T1000 (cell line): ENCODE data around the gene ST8SIA2.
A peak's percentile ranks its signal among the peaks of the same experiment; 100 is the strongest.

Experiments
- DNase-seq: peaks from one replicate; lab custom pipeline; 2025; ENCODE audit warnings: mixed read lengths; lab: John Stamatoyannopoulos, UW

ST8SIA2 gene

GRCh38 chr15:92399271-92399950 lies 5.7 kb downstream of the ST8SIA2 start:
- no peak for DNase-seq

- DNase-seq = no peak
Measured at GRCh38 chr15:92400573-92400972, 6.9 kb downstream of the ST8SIA2 start.

- no peak for DNase-seq
Measured at GRCh38 chr15:92400980-92401787, 7.5 kb downstream of the ST8SIA2 start.

- no peak for DNase-seq
Measured at GRCh38 chr15:92402751-92403150, 9.1 kb downstream of the ST8SIA2 start.

GRCh38 chr15:92405942-92406341 lies 12.3 kb downstream of the ST8SIA2 start:
- DNase-seq = no peak

GRCh38 chr15:92407321-92407720 lies 13.6 kb downstream of the ST8SIA2 start:
- no peak for DNase-seq

- DNase-seq = no peak
Measured at GRCh38 chr15:92407916-92408315, 14.2 kb downstream of the ST8SIA2 start.

- DNase-seq = no peak
Measured at GRCh38 chr15:92409006-92409405, 15.3 kb downstream of the ST8SIA2 start.

- DNase-seq = no peak
Measured at GRCh38 chr15:92409521-92409920, 15.8 kb downstream of the ST8SIA2 start.

- no peak for DNase-seq
Measured at GRCh38 chr15:92410537-92410936, 16.9 kb downstream of the ST8SIA2 start.

- DNase-seq = no peak
Measured at GRCh38 chr15:92411256-92411655, 17.6 kb downstream of the ST8SIA2 start.

GRCh38 chr15:92413510-92413909 lies 19.8 kb downstream of the ST8SIA2 start:
- no peak for DNase-seq

GRCh38 chr15:92415639-92416297 lies 22.1 kb downstream of the ST8SIA2 start:
- DNase-seq = no peak

GRCh38 chr15:92416557-92416956 lies 22.9 kb downstream of the ST8SIA2 start:
- DNase-seq = no peak

GRCh38 chr15:92417716-92418115 lies 24.0 kb downstream of the ST8SIA2 start:
- no peak for DNase-seq

GRCh38 chr15:92418864-92419263 lies 25.2 kb downstream of the ST8SIA2 start:
- no peak for DNase-seq

GRCh38 chr15:92421976-92422375 lies 28.3 kb downstream of the ST8SIA2 start:
- no peak for DNase-seq

GRCh38 chr15:92425578-92426225 lies 32.0 kb downstream of the ST8SIA2 start:
- DNase-seq = no peak

GRCh38 chr15:92429378-92430068 lies 35.8 kb downstream of the ST8SIA2 start:
- peak; percentile 21 for DNase-seq

- no peak for DNase-seq
Measured at GRCh38 chr15:92430069-92430440, 36.4 kb downstream of the ST8SIA2 start.

- DNase-seq = no peak
Measured at GRCh38 chr15:92435145-92435544, 41.5 kb downstream of the ST8SIA2 start.

GRCh38 chr15:92438471-92438870 lies 44.8 kb downstream of the ST8SIA2 start:
- no peak for DNase-seq
